Liver (tissue), 9 donors: Measurements from ENCODE around the gene ERC2. TPM values are rescaled to one million over a fixed set of nuclear protein-coding genes. Genes with fewer than 3 reads are reported as not detected.

ENCODE experiments used
- DNase-seq: peaks from one replicate; pipeline ENCODE4 v3.0.0-alpha.2; 2017; ENCODE audit warnings: low spot score
- H3K27ac ChIP-seq, 2 donors: one replicate each; pipeline ENCODE4 v1.7.0; 2013; ENCODE audit warnings: inconsistent platforms in 2 of 2, low read length in 2 of 2, control low read depth in 1 of 2, low read depth in 1 of 2, mild to moderate bottlenecking in 1 of 2
- H3K27me3 ChIP-seq, 4 donors: one replicate each; pipeline versions ENCODE4 v1.6.1 to v1.7.0; 2013; ENCODE audit warnings: low read length in 3 of 4, inconsistent platforms in 1 of 4, mild to moderate bottlenecking in 1 of 4, moderate library complexity in 1 of 4; ENCODE audit not compliant: control insufficient read depth in 4 of 4, insufficient read depth in 4 of 4
- H3K36me3 ChIP-seq, 4 donors: one replicate each; pipeline versions ENCODE4 v1.6.1 to v1.7.0; 2013; ENCODE audit warnings: low read length in 3 of 4, mild to moderate bottlenecking in 3 of 4, low read depth in 1 of 4, moderate library complexity in 1 of 4; ENCODE audit not compliant: control insufficient read depth in 4 of 4, insufficient read depth in 3 of 4
- H3K4me1 ChIP-seq, 4 donors: one replicate each; pipeline versions ENCODE4 v1.6.1 to v1.7.0; 2013; ENCODE audit warnings: low read length in 3 of 4, mild to moderate bottlenecking in 3 of 4, moderate library complexity in 1 of 4; ENCODE audit not compliant: control insufficient read depth in 4 of 4, insufficient read depth in 4 of 4
- H3K4me3 ChIP-seq, 3 donors: one replicate each; pipeline versions ENCODE4 v1.6.1 to v1.7.0; 2013; ENCODE audit warnings: low read length in 3 of 3, control low read depth in 1 of 3, low read depth in 1 of 3, mild to moderate bottlenecking in 1 of 3
- H3K9ac ChIP-seq, 2 donors: one replicate each; pipeline ENCODE4 v1.7.0; 2013; ENCODE audit warnings: low read length in 2 of 2, mild to moderate bottlenecking in 2 of 2, moderate library complexity in 2 of 2, control low read depth in 1 of 2, low read depth in 1 of 2
- H3K9me3 ChIP-seq, 4 donors: one replicate each; pipeline versions ENCODE4 v1.6.1 to v1.7.0; 2013; ENCODE audit warnings: low read length in 3 of 4; ENCODE audit not compliant: control insufficient read depth in 4 of 4
- CTCF ChIP-seq: fragments of 150-350 bp; IDR thresholded peaks from 2 replicates; pipeline ENCODE4 v1.5.1; 2017; ENCODE audit warnings: improper control_type of control experiment, low read depth, low read length; ENCODE audit not compliant: missing input control
- EGR1 ChIP-seq, 2 donors: IDR thresholded peaks; 2 replicates each; pipeline ENCODE4 v1.6.1; 2016 to 2018; ENCODE audit warnings: antibody characterized with exemption in 2 of 2, low read depth in 2 of 2
- FOXA1 ChIP-seq: IDR thresholded peaks from 2 replicates; pipeline ENCODE4 v1.6.1; 2016; ENCODE audit warnings: antibody characterized with exemption
- FOXA2 ChIP-seq: IDR thresholded peaks from 2 replicates; pipeline ENCODE4 v1.6.1; 2016; ENCODE audit warnings: antibody characterized with exemption
- GABPA ChIP-seq, 2 donors: IDR thresholded peaks in 1 of 2; conservative IDR thresholded peaks in 1 of 2; 2 replicates each; pipeline ENCODE4 v1.6.1; 2016; ENCODE audit warnings: antibody characterized with exemption in 2 of 2, mild to moderate bottlenecking in 1 of 2, moderate library complexity in 1 of 2
- HNF4A ChIP-seq, 2 donors: conservative IDR thresholded peaks; 2 replicates each; pipeline ENCODE4 v1.6.1; 2016; ENCODE audit warnings: antibody characterized with exemption in 2 of 2, mild to moderate bottlenecking in 2 of 2
- HNF4G ChIP-seq: IDR thresholded peaks from 2 replicates; pipeline ENCODE4 v1.6.1; 2016; ENCODE audit warnings: antibody characterized with exemption
- JUND ChIP-seq, 2 donors: IDR thresholded peaks; 2 replicates each; pipeline ENCODE4 v1.6.1; 2016; ENCODE audit warnings: antibody characterized with exemption in 2 of 2
- NR2F2 ChIP-seq: IDR thresholded peaks from 2 replicates; pipeline ENCODE4 v1.6.1; 2016; ENCODE audit warnings: antibody characterized with exemption
- RAD21 ChIP-seq, 2 donors: IDR thresholded peaks; 2 replicates each; pipeline ENCODE4 v1.6.1; 2016; ENCODE audit warnings: antibody characterized with exemption in 2 of 2, mild to moderate bottlenecking in 2 of 2
- REST ChIP-seq: IDR thresholded peaks from 2 replicates; pipeline ENCODE4 v1.6.1; 2016; ENCODE audit warnings: antibody characterized with exemption, mild to moderate bottlenecking
- RXRA ChIP-seq, 2 donors: IDR thresholded peaks; 2 replicates each; pipeline ENCODE4 v1.6.1; 2017 to 2018; ENCODE audit warnings: antibody characterized with exemption in 2 of 2, mild to moderate bottlenecking in 1 of 2
- SP1 ChIP-seq: IDR thresholded peaks from 2 replicates; pipeline ENCODE4 v1.6.1; 2018; ENCODE audit warnings: antibody characterized with exemption, mild to moderate bottlenecking
- TAF1 ChIP-seq: conservative IDR thresholded peaks from 2 replicates; pipeline ENCODE4 v1.6.1; 2016; ENCODE audit warnings: antibody characterized with exemption, mild to moderate bottlenecking
- YY1 ChIP-seq: IDR thresholded peaks from 2 replicates; pipeline ENCODE4 v1.6.1; 2016; ENCODE audit warnings: antibody characterized with exemption, mild to moderate bottlenecking
- ZBTB33 ChIP-seq: IDR thresholded peaks from 2 replicates; pipeline ENCODE4 v1.6.1; 2016; ENCODE audit warnings: antibody characterized with exemption
- WGBS: extraction: QIAGEN DNeasy Blood & Tissue Kit; methylation state at CpG from one replicate; pipeline ENCODE4 v1.1.7; 2013; 5-methylcytosine and 5-hydroxymethylcytosine counted together
- polyA plus RNA-seq, 2 donors: library from polyadenylated mRNA; stranded (reverse) in 1 of 2; unstranded in 1 of 2; fragments of 200-250 nt in 1 of 2; fragments of >200 nt in 1 of 2; fragmentation: Nextera tagmentation in 1 of 2; extraction: Ambion mirVana in 1 of 2; gene quantifications; one replicate each; pipeline versions ENCODE4 v1.2.1 to v1.2.3, GENCODE V29; 2013 to 2015
- total RNA-seq, 2 donors: library from RNA; depleted of rRNA; stranded (reverse); fragments of >200 nt; gene quantifications; one replicate each; pipeline ENCODE4 v1.2.3, GENCODE V29; 2014
- TF ChIP-seq, protein P1 (sequence below): IDR thresholded peaks from 2 replicates; pipeline ENCODE4 v1.6.1; 2016; ENCODE audit warnings: antibody characterized with exemption
- TF ChIP-seq, protein P2 (sequence below): IDR thresholded peaks from 2 replicates; pipeline ENCODE4 v1.6.1; 2016; ENCODE audit warnings: antibody characterized with exemption
- donor health status: healthy.
- donor health status: healthy.
- donor health status: healthy.
- donor health status: healthy.
- donor health status: healthy.

The ERC2 gene
- total and polyA plus RNA-seq, 4 donors, result 0.14 to 0.25 TPM; not detected in 2

DNA sequence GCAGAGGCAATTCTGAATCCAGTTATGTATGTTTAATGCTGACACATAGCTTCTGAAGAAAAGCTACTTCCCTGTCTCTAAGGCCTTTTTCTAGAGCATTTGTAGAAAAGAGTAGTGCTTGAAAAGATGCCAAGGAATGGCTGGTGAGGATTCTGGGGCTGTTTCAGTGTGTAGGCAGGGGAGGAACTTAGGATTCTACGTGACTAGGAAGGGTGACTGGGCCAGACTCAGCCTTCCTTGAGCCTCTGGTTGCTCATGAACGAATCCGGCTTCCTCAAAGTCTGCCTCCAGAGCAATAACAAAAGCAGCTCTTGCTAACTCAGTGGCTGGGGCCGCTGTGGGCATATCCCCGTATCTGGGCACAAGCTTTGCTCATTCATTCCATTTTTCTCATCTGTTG, 876.4 kb downstream of the ERC2 start:
- no peak for DNase-seq
- Histone ChIP-seq H3K36me3 (no peaks in the 10 kb centered on the region), H3K9me3 (no peaks in the 10 kb centered on the region), H3K27ac (no peak overlapping the region), H3K4me1 (peaks cover 5 to 12% (median 10%) of the 10 kb centered on the region in 4 donors), H3K27me3 (no peaks in the 10 kb centered on the region), H3K4me3 (no peak overlapping the region), H3K9ac (no peak overlapping the region)
- TF ChIP-seq RXRA (IDR thresholded peaks at IDR 0.05) (no peak), RAD21 (IDR thresholded peaks at IDR 0.05) (no peak), TAF1 (no peak), NR2F2 (no peak), HNF4G (no peak), SP1 (no peak), ZBTB33 (no peak), FOXA2 (no peak), EGR1 (IDR thresholded peaks at IDR 0.05; ENCODE audit: low read depth in 2 of 2) (no peak), JUND (IDR thresholded peaks at IDR 0.05) (no peak), CTCF (no peak), GABPA (IDR thresholded peaks at IDR 0.05 in 1 of 2, conservative IDR thresholded peaks at IDR 0.05 in 1 of 2) (no peak), FOXA1 (no peak), YY1 (no peak), HNF4A (conservative IDR thresholded peaks at IDR 0.05) (no peak), REST (no peak)
- TF ChIP-seq, protein P1, sequence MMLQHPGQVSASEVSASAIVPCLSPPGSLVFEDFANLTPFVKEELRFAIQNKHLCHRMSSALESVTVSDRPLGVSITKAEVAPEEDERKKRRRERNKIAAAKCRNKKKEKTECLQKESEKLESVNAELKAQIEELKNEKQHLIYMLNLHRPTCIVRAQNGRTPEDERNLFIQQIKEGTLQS, result no peak
- TF ChIP-seq, protein P2, sequence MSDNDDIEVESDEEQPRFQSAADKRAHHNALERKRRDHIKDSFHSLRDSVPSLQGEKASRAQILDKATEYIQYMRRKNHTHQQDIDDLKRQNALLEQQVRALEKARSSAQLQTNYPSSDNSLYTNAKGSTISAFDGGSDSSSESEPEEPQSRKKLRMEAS, result no peak
- 88% methylated on average over 5 of the region's 5 CpGs for WGBS
